ENCODE data around the gene RTN4.

The RTN4 gene

GRCh38 chr2:55035716-55036115 is 14.5 kb downstream of the RTN4 start:
- no peak for DNase-seq

DNA sequence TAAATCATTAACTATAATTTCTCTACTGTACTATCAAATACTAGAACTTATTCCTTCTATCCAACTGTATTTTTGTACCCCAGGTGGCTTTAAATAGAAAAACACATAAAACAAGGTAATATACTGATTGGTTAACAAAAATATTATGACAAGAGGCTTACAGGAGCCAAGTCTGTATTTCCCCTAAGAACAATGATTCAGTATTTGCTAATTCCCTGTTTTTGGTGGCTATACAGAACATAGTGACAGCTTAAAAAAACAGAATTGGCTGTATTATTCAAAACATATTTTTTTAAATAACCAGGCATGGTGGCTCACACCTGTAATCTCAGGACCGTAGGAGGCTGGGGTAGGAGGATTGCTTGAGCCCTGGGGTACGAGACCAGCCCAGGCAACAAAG is 16.3 kb downstream of the RTN4 start:
- no peak for DNase-seq

DNA sequence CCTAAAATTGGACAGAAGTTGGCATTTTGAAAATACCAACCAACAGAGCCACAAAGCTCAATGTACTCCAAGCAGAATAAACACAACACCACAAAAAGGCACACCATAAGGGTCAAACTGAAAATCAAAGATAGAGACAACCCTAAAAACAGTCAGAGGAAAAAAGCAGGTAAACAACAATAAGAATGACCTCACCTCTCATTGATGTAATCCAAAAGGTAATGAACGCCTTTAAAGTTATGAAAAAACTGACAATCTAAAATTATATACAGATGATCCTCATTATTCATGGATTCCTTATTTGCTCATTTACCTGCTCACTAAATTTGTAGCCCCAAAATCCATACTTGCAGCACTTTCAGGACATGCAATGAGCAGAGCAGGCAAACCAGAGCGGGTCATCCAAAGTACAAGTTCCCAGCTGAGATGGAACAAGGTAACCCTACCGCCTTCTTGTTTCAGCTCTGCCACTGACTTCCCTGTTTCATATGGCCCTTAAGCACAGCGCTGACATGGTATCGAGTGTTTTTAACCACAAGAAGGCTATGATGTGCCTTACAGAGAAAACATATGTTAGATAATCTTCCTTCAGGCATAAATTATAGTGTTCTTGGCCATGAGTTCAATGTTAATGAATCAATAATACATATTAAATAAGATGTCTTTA is 17.0 kb downstream of the RTN4 start:
- DNase-seq: no peak

DNA sequence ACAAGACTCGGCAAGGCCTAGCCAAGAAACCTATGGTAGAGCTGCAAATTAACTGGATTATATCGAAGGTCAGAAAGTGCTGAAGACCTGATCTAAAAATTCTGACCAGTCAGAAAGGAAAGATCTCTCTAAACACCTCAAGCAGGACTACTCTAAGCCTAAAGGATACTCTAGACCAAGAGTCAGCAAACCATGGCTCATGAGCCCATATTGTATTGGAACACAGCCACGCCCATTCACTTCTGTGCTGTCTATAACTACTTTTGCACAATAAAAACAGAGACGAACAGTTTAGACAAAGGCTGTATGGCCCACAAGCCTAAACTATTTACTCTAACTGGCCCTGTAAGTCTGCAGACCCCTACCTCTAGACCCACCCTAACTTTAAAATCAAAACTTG is 18.7 kb downstream of the RTN4 start:
- no peak for DNase-seq

DNA sequence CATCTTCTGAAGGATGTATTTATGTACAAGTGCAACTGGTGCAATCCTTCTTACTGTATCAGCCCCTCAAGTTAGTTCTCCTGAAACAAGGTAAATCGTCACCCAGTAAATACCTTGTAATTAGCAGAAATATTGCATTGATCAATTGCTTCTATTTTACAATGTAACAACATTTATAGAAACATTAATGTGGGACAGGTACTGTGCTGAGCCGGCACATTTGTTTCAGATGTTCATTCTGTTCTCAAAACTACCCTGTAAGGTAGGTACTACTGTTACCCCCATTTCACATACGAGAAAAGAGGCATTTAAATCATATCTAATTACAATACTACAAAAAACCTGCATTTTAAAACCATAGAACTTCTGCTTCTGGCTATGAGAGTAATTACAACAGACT is 19.5 kb downstream of the RTN4 start:
- no peak for DNase-seq

DNA sequence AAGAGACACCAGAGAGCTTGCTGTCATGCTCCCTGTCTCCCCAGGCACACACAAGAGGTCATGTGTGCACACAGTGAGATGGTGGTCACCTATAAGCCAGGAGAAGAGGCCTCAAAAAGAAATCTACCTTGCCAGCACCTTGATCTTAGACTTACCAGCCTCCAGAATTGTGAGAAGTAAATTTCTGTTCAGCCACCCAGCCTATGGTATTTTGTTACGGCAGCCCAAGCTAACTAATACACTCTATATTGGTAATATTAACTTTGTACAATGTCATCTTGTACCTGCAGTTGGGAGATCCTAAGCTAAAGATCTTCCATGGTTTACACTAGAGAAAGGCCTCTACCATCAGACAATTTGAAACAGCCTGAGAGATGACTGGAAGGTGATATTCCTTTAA is 21.2 kb downstream of the RTN4 start:
- no peak for DNase-seq

DNA sequence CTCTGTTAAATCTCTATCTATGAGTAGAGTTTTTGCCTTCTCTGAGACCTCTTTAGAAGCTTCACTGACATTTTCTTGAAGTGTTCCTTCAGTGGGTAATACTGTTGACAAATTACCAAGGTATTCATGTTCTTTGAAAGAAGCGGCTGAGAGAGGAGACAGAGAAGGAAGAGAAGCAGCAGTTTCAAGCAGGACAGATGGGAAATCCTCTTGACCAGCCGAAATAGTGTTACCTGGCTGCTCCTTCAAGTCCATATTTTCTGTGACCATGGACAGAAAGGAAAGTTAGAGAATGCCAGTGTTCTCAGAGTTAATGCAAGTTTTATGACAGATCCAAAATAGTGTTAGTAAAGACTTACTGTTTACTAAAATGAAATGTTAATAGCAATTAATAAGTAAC is 23.0 kb downstream of the RTN4 start:
- no peak for DNase-seq

- no peak for DNase-seq
Measured at GRCh38 chr2:55026202-55026601, 24.0 kb downstream of the RTN4 start.

DNA sequence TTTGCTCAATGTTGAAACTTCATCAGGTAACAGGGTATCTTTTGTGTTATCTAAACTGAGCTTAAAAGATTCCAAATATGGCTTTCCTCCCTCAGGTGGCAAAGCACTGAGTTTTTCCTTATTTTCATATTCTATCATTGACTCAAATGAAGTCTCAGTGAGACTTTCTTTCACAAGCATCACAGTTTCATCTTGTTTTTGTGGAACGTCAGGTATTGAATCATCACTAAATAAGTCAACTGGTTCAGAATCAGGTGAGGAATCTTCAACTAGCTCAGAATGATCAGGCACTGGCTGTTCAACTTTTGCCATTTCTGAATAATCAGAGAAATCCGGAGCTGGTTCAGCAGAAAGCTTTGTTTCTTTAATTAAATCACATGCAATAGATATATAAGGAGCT is 24.6 kb downstream of the RTN4 start:
- DNase-seq: no peak

DNA sequence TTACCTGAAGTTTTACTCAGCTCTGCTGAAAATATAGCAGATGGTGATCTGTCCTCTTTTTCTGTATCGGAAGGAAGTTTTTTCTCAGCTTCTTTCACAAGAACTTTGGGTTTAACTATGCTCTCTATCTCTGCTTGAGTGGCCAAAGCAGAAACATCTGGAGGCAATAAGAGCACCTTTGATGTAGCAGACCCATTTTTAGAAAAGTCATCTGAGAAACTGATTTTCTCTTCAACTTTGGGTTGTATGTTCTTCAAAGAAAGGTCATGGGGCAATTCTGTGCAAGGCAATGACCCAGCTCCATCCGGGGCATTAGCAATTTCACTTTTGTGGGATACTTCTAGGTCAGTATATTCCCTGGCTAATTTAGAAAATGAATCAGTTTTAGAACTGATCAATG is 25.2 kb downstream of the RTN4 start:
- DNase-seq: no peak

DNA sequence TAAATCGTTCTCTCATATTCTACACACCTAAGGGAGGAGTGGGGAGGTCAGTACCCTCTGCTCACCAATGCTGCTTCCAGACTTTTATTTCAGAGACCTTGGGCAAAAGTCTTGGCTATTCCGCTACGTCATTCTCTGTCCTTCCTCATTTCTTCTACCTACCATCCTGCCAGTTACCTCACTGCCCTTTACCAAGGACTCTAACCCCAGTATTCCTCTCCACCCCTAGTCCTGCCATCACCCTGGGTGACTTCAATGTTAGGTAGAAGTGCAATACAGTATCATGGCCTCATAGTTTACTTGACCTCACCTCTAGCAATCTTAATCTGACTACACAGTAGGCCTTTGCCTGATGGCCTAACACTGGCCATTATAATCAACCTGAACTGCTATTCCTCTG is 27.8 kb downstream of the RTN4 start:
- no peak for DNase-seq

- DNase-seq: no peak
Measured at GRCh38 chr2:55019526-55020258, 30.6 kb downstream of the RTN4 start.

DNA sequence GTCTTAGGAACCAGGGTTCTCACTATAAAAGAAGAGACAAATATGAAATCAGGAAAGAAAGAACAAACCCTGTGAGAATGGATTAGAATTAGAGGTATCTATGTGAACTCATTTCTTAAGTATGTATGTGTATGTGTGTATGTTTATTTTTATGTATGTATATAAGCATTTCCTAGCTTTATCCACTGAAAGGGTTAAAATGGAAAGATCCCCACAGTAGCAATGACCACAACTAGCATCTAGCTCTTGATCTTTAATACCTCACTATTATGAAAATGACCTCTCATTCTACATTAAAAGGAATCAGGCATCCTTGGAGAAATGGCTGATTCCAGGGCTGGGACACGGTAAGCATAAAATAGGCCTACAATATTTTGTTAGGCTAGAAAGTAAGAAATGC is 31.6 kb downstream of the RTN4 start:
- DNase-seq: no peak

GRCh38 chr2:55017880-55018279 is 32.4 kb downstream of the RTN4 start:
- no peak for DNase-seq

DNA sequence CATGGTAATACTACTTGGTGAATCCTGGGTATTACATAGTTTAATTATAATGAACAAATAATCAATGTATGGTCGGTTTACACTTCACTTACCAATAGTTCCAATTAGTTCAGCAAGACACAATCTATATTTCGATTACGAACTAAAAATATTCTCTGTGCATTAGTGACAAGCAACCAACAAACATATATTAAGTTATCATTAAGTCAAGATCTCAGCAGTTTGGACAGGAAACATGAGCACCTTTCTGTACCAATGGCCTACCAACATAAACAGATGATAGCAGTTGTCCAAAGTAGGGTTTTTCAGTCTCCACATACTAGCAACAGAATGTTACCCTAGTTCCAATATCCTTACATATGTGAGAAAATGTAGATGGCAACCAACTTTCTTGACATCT is 32.8 kb downstream of the RTN4 start:
- DNase-seq: no peak

GRCh38 chr2:55014962-55015939 is 35.0 kb downstream of the RTN4 start:
- no peak for DNase-seq

- DNase-seq: no peak
Measured at GRCh38 chr2:55013936-55014335, 36.3 kb downstream of the RTN4 start.

GRCh38 chr2:55012672-55013484 is 37.4 kb downstream of the RTN4 start:
- no peak for DNase-seq

DNA sequence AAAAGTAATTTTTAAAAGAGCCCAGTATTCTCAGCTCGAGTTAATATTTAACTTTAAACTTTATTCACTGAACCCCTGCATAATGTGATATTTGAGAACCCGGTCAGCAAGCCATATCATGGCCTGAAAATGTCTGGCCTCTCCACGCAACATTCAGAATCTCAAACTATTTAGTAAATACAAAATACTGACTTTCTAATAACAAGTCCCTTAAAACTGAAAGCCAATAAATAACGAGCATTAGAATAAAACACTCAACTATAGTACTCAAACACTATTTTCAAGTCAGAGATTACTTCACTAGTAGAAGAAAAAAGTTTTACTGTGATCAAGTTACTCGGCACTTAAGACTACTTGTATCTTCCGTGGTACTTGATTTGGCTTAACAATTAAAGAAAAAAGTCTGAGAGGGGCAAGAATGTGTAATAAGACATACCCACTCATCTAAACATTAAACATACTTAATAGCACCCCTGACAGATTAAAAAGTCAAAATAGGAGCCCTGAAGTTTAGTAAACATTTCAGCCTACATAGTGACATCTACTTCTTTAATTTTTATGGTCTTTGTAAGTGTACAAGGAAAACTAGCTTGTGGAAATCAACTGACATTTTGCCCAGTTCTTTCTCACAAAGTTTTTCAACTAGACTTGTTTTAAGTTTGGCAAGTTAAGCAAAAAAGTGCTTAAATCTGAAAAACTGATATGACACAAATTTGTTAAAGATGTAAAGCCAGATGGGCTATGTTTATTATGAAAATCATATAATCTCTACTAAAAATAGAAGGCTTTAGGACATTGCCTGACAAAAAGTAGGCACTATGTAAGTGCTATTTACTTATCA is 38.2 kb downstream of the RTN4 start:
- DNase-seq: no peak

DNA sequence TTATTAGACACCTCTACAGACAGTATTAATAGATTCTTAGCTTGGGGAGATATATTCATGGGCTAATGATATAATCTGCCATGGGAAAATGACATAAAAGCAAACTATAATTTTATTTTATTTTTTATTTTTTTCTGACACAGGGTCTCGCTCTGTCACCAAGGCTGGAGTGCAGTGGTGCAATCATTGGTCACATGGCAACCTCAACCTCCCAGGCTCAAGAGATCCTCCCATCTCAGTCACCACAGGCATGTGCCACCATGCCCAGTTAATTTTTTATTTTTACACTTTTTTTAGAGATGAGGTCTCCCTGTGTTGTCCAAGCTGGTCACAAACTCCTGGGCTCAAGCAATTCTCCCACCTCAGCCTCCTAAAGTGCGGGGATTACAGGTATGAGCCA is 39.3 kb downstream of the RTN4 start:
- no peak for DNase-seq

DNA sequence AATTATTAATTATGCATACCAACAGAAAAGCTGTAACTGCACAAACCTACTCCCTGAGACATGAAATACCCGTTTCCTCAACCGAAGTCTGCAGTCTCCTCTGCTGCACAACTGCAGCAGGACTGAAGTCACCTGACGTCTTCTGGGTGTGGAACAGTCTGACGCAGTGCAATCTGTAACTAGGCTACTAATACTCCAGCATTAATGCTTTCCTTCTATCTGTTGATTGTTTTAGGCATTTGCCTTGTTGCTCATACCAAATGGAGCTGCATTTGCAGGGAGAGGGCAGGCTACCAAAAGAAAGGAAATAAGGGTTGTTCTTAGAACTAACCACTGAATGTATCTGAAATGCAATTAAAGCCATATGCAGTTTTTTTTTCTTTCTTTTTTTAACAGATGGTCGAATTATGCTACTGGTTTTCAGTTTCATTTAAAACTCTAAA is 40.1 kb downstream of the RTN4 start:
- no peak for DNase-seq

All from NCI-H748 treated with DMSO at 0.1 percent for 48 hours (cell line).